HG03039 (cell line): Measurements from ENCODE around the gene TRPM3.

ENCODE experiments used
- ATAC-seq: cut with Tn5 transposase; IDR thresholded peaks from one replicate; pipeline ENCODE4 v1.9.1; 2021; ENCODE audit warnings: mild to moderate bottlenecking, moderate library complexity; ENCODE audit not compliant: unreplicated experiment

Gene TRPM3

GRCh38 chr9:70535546-70536323 lies 585.7 kb downstream of the TRPM3 start:
- no peak for ATAC-seq

GRCh38 chr9:70534471-70534870 lies 587.0 kb downstream of the TRPM3 start:
- no peak for ATAC-seq

GRCh38 chr9:70534061-70534460 lies 587.4 kb downstream of the TRPM3 start:
- ATAC-seq: no peak

- ATAC-seq: no peak
These were observed 587.9 kb downstream of the TRPM3 start for GRCh38 chr9:70533492-70533891.

- ATAC-seq: no peak
These were observed 588.7 kb downstream of the TRPM3 start for GRCh38 chr9:70532716-70533115.

- no peak for ATAC-seq
These were observed 590.1 kb downstream of the TRPM3 start for GRCh38 chr9:70531311-70531710.

GRCh38 chr9:70530716-70531115 lies 590.7 kb downstream of the TRPM3 start:
- ATAC-seq: no peak

GRCh38 chr9:70529833-70530232 lies 591.6 kb downstream of the TRPM3 start:
- no peak for ATAC-seq

GRCh38 chr9:70529377-70529776 lies 592.0 kb downstream of the TRPM3 start:
- ATAC-seq: no peak

- ATAC-seq: no peak
These were observed 594.5 kb downstream of the TRPM3 start for GRCh38 chr9:70526902-70527301.

- ATAC-seq: no peak
These were observed 595.9 kb downstream of the TRPM3 start for GRCh38 chr9:70525519-70525918.

- ATAC-seq: peak; percentile 65
These were observed 601.3 kb downstream of the TRPM3 start for GRCh38 chr9:70519912-70520724.

GRCh38 chr9:70517926-70518610 lies 603.4 kb downstream of the TRPM3 start:
- ATAC-seq: no peak

- no peak for ATAC-seq
These were observed 607.1 kb downstream of the TRPM3 start for GRCh38 chr9:70514273-70514672.

GRCh38 chr9:70511858-70512257 lies 609.6 kb downstream of the TRPM3 start:
- ATAC-seq: no peak

GRCh38 chr9:70510157-70510770 lies 611.2 kb downstream of the TRPM3 start:
- no peak for ATAC-seq

- no peak for ATAC-seq
These were observed 615.3 kb downstream of the TRPM3 start for GRCh38 chr9:70506159-70506558.

GRCh38 chr9:70504834-70505233 lies 616.6 kb downstream of the TRPM3 start:
- no peak for ATAC-seq

- ATAC-seq: no peak
These were observed 618.7 kb downstream of the TRPM3 start for GRCh38 chr9:70502690-70503089.

- ATAC-seq: no peak
These were observed 620.6 kb downstream of the TRPM3 start for GRCh38 chr9:70500793-70501192.

GRCh38 chr9:70499621-70500020 lies 621.8 kb downstream of the TRPM3 start:
- no peak for ATAC-seq
